Vagina (tissue), 2 donors: ENCODE data around the gene CCNJ.

Experiments used
- POLR2A ChIP-seq, 2 donors: fragments of 450-650 bp; IDR thresholded peaks; one replicate each; pipeline ENCODE4 v1.6.1; 2017; ENCODE audit warnings: antibody characterized with exemption in 2 of 2, mild to moderate bottlenecking in 2 of 2, moderate library complexity in 2 of 2
- TF ChIP-seq, protein P1 (sequence below), 3 experiments: fragments of 450-650 bp in 2 of 3; fragments of 200-600 bp in 1 of 3; sonication (generic) in 1 of 3; IDR thresholded peaks; one replicate each; pipeline ENCODE4 v1.5.1; 2017 to 2019; ENCODE audit warnings: antibody characterized with exemption in 3 of 3, mild to moderate bottlenecking in 2 of 3, moderate library complexity in 2 of 3

- TF ChIP-seq POLR2A (IDR thresholded peaks at IDR 0.05), result no peak
- TF ChIP-seq, protein P1, sequence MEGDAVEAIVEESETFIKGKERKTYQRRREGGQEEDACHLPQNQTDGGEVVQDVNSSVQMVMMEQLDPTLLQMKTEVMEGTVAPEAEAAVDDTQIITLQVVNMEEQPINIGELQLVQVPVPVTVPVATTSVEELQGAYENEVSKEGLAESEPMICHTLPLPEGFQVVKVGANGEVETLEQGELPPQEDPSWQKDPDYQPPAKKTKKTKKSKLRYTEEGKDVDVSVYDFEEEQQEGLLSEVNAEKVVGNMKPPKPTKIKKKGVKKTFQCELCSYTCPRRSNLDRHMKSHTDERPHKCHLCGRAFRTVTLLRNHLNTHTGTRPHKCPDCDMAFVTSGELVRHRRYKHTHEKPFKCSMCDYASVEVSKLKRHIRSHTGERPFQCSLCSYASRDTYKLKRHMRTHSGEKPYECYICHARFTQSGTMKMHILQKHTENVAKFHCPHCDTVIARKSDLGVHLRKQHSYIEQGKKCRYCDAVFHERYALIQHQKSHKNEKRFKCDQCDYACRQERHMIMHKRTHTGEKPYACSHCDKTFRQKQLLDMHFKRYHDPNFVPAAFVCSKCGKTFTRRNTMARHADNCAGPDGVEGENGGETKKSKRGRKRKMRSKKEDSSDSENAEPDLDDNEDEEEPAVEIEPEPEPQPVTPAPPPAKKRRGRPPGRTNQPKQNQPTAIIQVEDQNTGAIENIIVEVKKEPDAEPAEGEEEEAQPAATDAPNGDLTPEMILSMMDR (IDR thresholded peaks at IDR 0.05), result no peak
Observed at GRCh38 chr10:96096958-96097357, 53.6 kb downstream of the CCNJ start.
